Activated CD4-positive, alpha-beta T cell treated with anti-CD3 and anti-CD28 coated beads, Interleukin-2, Interleukin-4, amounts not matched to agents 100 ng/mL and 50 ng/mL, durations not matched to agents 16 hours and 8 hours (primary cell): ENCODE data around the gene ADARB2.

Experiments used
- DNase-seq: peaks from one replicate; pipeline ENCODE4 v3.0.0-alpha.2; 2020; ENCODE audit warnings: low spot score

ADARB2 gene

GRCh38 chr10:1525354-1526162 lies 211.8 kb downstream of the ADARB2 start:
- DNase-seq, result no peak

- DNase-seq, result no peak
Observed at GRCh38 chr10:1524540-1524939, 212.8 kb downstream of the ADARB2 start.

GRCh38 chr10:1523221-1523620 lies 214.1 kb downstream of the ADARB2 start:
- DNase-seq, result no peak

- no peak for DNase-seq
Observed at GRCh38 chr10:1522237-1522636, 215.1 kb downstream of the ADARB2 start.

- DNase-seq, result no peak
Observed at GRCh38 chr10:1521741-1522140, 215.6 kb downstream of the ADARB2 start.

GRCh38 chr10:1520909-1521565 lies 216.3 kb downstream of the ADARB2 start:
- DNase-seq, result no peak

GRCh38 chr10:1519391-1519790 lies 217.9 kb downstream of the ADARB2 start:
- no peak for DNase-seq

GRCh38 chr10:1517684-1518083 lies 219.6 kb downstream of the ADARB2 start:
- DNase-seq, result no peak

- DNase-seq, result no peak
Observed at GRCh38 chr10:1516492-1517165, 220.7 kb downstream of the ADARB2 start.

GRCh38 chr10:1515780-1516491 lies 221.4 kb downstream of the ADARB2 start:
- no peak for DNase-seq

GRCh38 chr10:1515121-1515779 lies 222.1 kb downstream of the ADARB2 start:
- DNase-seq, result no peak

GRCh38 chr10:1514681-1515080 lies 222.6 kb downstream of the ADARB2 start:
- no peak for DNase-seq

GRCh38 chr10:1513221-1513620 lies 224.1 kb downstream of the ADARB2 start:
- DNase-seq, result no peak

GRCh38 chr10:1509011-1509530 lies 228.3 kb downstream of the ADARB2 start:
- no peak for DNase-seq

- no peak for DNase-seq
Observed at GRCh38 chr10:1508096-1508495, 229.2 kb downstream of the ADARB2 start.

GRCh38 chr10:1507436-1507835 lies 229.9 kb downstream of the ADARB2 start:
- no peak for DNase-seq

GRCh38 chr10:1504940-1505339 lies 232.4 kb downstream of the ADARB2 start:
- no peak for DNase-seq

GRCh38 chr10:1504286-1504685 lies 233.0 kb downstream of the ADARB2 start:
- no peak for DNase-seq

- DNase-seq, result no peak
Observed at GRCh38 chr10:1502451-1502850, 234.9 kb downstream of the ADARB2 start.

- DNase-seq, result no peak
Observed at GRCh38 chr10:1499359-1499957, 237.9 kb downstream of the ADARB2 start.

GRCh38 chr10:1498746-1499358 lies 238.5 kb downstream of the ADARB2 start:
- DNase-seq, result no peak
